H1 (cell line): ENCODE measurements around the gene DDN. TPM values are rescaled to one million over a fixed set of nuclear protein-coding genes. Genes with fewer than 3 reads are reported as not detected.
A peak's percentile ranks its signal among the peaks of the same experiment; 100 is the strongest.

Source experiments
- CTCF ChIA-PET: fragments of 300-600 bp; sonication (Branson Sonifier 250); formaldehyde crosslinking; loops from one replicate; lab custom pipeline; 2021; ENCODE audit not compliant: partially characterized antibody; lab: Charles Lee
- POLR2A ChIA-PET: fragments of 300-600 bp; sonication (Branson Sonifier 250); formaldehyde crosslinking; loops from one replicate; lab custom pipeline; 2021; ENCODE audit warnings: inconsistent platforms; ENCODE audit not compliant: partially characterized antibody; lab: Charles Lee
- DNase-seq, 2 experiments: peaks; one replicate each; pipeline versions ENCODE4 v3.0.0 to v3.0.0-alpha.2; 2010 to 2022; ENCODE audit warnings: low spot score in 2 of 2, low read depth in 1 of 2, mixed read lengths in 1 of 2
- FAIRE-seq: peaks from 2 replicates; lab custom pipeline; 2011; peaks lifted over from hg19 to GRCh38; lab: Jason Lieb, UNC
- H2AFZ ChIP-seq: 2 replicates; pipeline ENCODE4 v1.8.1; 2012; ENCODE audit warnings: low read length, inconsistent platforms
- H2AK5ac ChIP-seq: 2 replicates; pipeline ENCODE4 v1.6.1; 2013; ENCODE audit warnings: low read depth, low read length
- H2BK120ac ChIP-seq: replicated peaks from 2 replicates; pipeline ENCODE3; 2013; ENCODE audit warnings: low read depth, low read length, inconsistent platforms
- H2BK12ac ChIP-seq: 2 replicates; pipeline ENCODE4 v1.6.1; 2013; ENCODE audit warnings: low read depth, low read length
- H2BK15ac ChIP-seq: 2 replicates; pipeline ENCODE4 v1.6.1; 2013; ENCODE audit warnings: low read length
- H2BK20ac ChIP-seq: 2 replicates; pipeline ENCODE4 v1.6.1; 2013; ENCODE audit warnings: low read length
- H2BK5ac ChIP-seq: 2 replicates; pipeline ENCODE4 v1.6.1; 2013; ENCODE audit warnings: low read depth, low read length
- H3K14ac ChIP-seq: 2 replicates; pipeline ENCODE4 v1.6.1; 2013; ENCODE audit warnings: inconsistent platforms; ENCODE audit not compliant: insufficient read length
- H3K18ac ChIP-seq: 2 replicates; pipeline ENCODE4 v1.6.1; 2013; ENCODE audit warnings: low read length; ENCODE audit errors: extremely low read depth
- H3K23ac ChIP-seq: 2 replicates; pipeline ENCODE4 v1.6.1; 2013; ENCODE audit warnings: inconsistent platforms; ENCODE audit not compliant: insufficient read length
- H3K23me2 ChIP-seq: 2 replicates; pipeline ENCODE4 v1.6.1; 2013; ENCODE audit warnings: low read depth, low read length
- H3K27ac ChIP-seq: 2 replicates; pipeline ENCODE4 v1.6.1; 2011; ENCODE audit warnings: low read depth, low read length, inconsistent platforms
- H3K27me3 ChIP-seq, 4 experiments: replicated peaks in 1 of 4; 1 replicate in 1 of 4; 2 replicates in 3 of 4; pipeline versions ENCODE4 v1.6.1 to v1.8.1; 2011 to 2013; ENCODE audit warnings: low read length in 3 of 4, mild to moderate bottlenecking in 3 of 4, inconsistent platforms in 2 of 4, mixed read lengths in 2 of 4, moderate library complexity in 1 of 4; ENCODE audit not compliant: control insufficient read depth in 3 of 4, insufficient read depth in 3 of 4; ENCODE audit errors: extremely low read depth in 1 of 4
- H3K36me3 ChIP-seq, 4 experiments: 2 replicates each; pipeline versions ENCODE4 v1.6.1 to v1.8.1; 2011 to 2013; ENCODE audit warnings: mild to moderate bottlenecking in 4 of 4, low read length in 3 of 4, moderate library complexity in 2 of 4, control low read depth in 1 of 4, inconsistent platforms in 1 of 4; ENCODE audit not compliant: insufficient read depth in 4 of 4, control insufficient read depth in 2 of 4
- H3K4ac ChIP-seq: replicated peaks from 2 replicates; pipeline ENCODE3; 2013; ENCODE audit warnings: low read length, low read depth, mixed read lengths, inconsistent platforms; ENCODE audit not compliant: insufficient read length
- H3K4me1 ChIP-seq, 4 experiments: replicated peaks in 1 of 4; 1 replicate in 1 of 4; 2 replicates in 3 of 4; pipeline versions ENCODE4 v1.6.1 to v1.8.1; 2011 to 2013; ENCODE audit warnings: low read length in 3 of 4, inconsistent platforms in 2 of 4, mixed read lengths in 1 of 4; ENCODE audit not compliant: insufficient read depth in 4 of 4, control insufficient read depth in 3 of 4
- H3K4me2 ChIP-seq, 2 experiments: 2 replicates each; pipeline versions ENCODE4 v1.6.1 to v1.8.1; 2011 to 2013; ENCODE audit warnings: low read depth in 2 of 2, low read length in 2 of 2, control low read depth in 1 of 2, inconsistent platforms in 1 of 2, mild to moderate bottlenecking in 1 of 2; ENCODE audit not compliant: insufficient read depth in 1 of 2
- H3K4me3 ChIP-seq, 4 experiments: fragments of 200-600, 300-600 bp in 1 of 4; sonication (generic), shearing (Covaris generic), sonication (Bioruptor Twin) in 1 of 4; 2 replicates each; pipeline versions ENCODE4 v1.5.1 to v1.8.1; 2011 to 2016; ENCODE audit warnings: low read length in 4 of 4, low read depth in 3 of 4, control low read depth in 2 of 4, inconsistent platforms in 2 of 4, mild to moderate bottlenecking in 2 of 4, mixed read lengths in 1 of 4, moderate library complexity in 1 of 4; ENCODE audit not compliant: insufficient read depth in 2 of 4; ENCODE audit errors: extremely low read depth in 1 of 4
- H3K56ac ChIP-seq: replicated peaks from 2 replicates; pipeline ENCODE3; 2013; ENCODE audit warnings: low read depth, mild to moderate bottlenecking, mixed read lengths, low read length, inconsistent platforms; ENCODE audit not compliant: insufficient read length
- H3K79me1 ChIP-seq: 2 replicates; pipeline ENCODE4 v1.6.1; 2013; ENCODE audit warnings: low read depth, low read length, control low read depth
- H3K79me2 ChIP-seq, 2 experiments: 2 replicates each; pipeline versions ENCODE4 v1.6.1 to v1.8.1; 2012 to 2013; ENCODE audit warnings: low read length in 2 of 2, mild to moderate bottlenecking in 2 of 2, inconsistent platforms in 1 of 2; ENCODE audit not compliant: insufficient read depth in 2 of 2, control insufficient read depth in 1 of 2
- H3K9ac ChIP-seq, 4 experiments: replicated peaks in 1 of 4; 1 replicate in 1 of 4; 2 replicates in 3 of 4; pipeline versions ENCODE4 v1.6.1 to v1.8.1; 2011 to 2013; ENCODE audit warnings: low read depth in 3 of 4, low read length in 3 of 4, control low read depth in 2 of 4, mild to moderate bottlenecking in 2 of 4, moderate library complexity in 2 of 4, inconsistent platforms in 1 of 4; ENCODE audit errors: extremely low read depth in 1 of 4
- H3K9me3 ChIP-seq, 2 experiments: 2 replicates each; pipeline versions ENCODE4 v1.6.1 to v1.8.1; 2012 to 2013; ENCODE audit warnings: mild to moderate bottlenecking in 2 of 2, moderate library complexity in 2 of 2, control low read depth in 1 of 2, inconsistent platforms in 1 of 2, low read depth in 1 of 2, low read length in 1 of 2, mixed read lengths in 1 of 2; ENCODE audit not compliant: insufficient read depth in 2 of 2
- H4K20me1 ChIP-seq, 2 experiments: replicated peaks in 1 of 2; 2 replicates each; pipeline versions ENCODE3 to v1.8.1; 2011 to 2013; ENCODE audit warnings: inconsistent platforms in 2 of 2, low read length in 2 of 2, mild to moderate bottlenecking in 1 of 2; ENCODE audit not compliant: insufficient read depth in 2 of 2, control insufficient read depth in 1 of 2
- H4K5ac ChIP-seq: 2 replicates; pipeline ENCODE4 v1.6.1; 2013; ENCODE audit warnings: low read length, low read depth, mixed read lengths, inconsistent platforms; ENCODE audit not compliant: insufficient read length
- H4K8ac ChIP-seq: 2 replicates; pipeline ENCODE4 v1.8.0; 2013; ENCODE audit warnings: mild to moderate bottlenecking, moderate library complexity, low read length, inconsistent platforms; ENCODE audit not compliant: insufficient read depth; ENCODE audit errors: extremely low read depth
- H4K91ac ChIP-seq: replicated peaks from 2 replicates; pipeline ENCODE3; 2013; ENCODE audit warnings: low read length, mixed read lengths, inconsistent platforms; ENCODE audit not compliant: insufficient read length
- JUN ChIP-seq: IDR thresholded peaks from 2 replicates; pipeline ENCODE4 v1.6.1; 2011; ENCODE audit warnings: low read depth, mild to moderate bottlenecking, improper control_type of control experiment, low read length
- TAF7 ChIP-seq: optimal IDR thresholded peaks from 2 replicates; pipeline ENCODE3; 2011; ENCODE audit warnings: low read depth, mild to moderate bottlenecking, inconsistent platforms, low read length, moderate library complexity, borderline replicate concordance
- WGBS, 2 experiments: shearing (Covaris generic) in 1 of 2; methylation state at CpG; one replicate each; pipeline versions ENCODE4 v1.1.6 to v1.1.7; 2013 to 2015; ENCODE audit warnings: low lambda C conversion rate in 2 of 2, mixed read lengths in 2 of 2, inconsistent platforms in 1 of 2, low coverage in 1 of 2, missing lambda C conversion rate in 1 of 2; ENCODE audit not compliant: insufficient replicate concordance in 2 of 2, insufficient coverage in 1 of 2, insufficient read length in 1 of 2; ENCODE audit errors: extremely low coverage in 1 of 2, missing lambda C conversion rate in 1 of 2; 5-methylcytosine and 5-hydroxymethylcytosine counted together
- polyA plus RNA-seq, 7 experiments: library from polyadenylated mRNA; depleted of rRNA in 3 of 7; stranded (reverse) in 5 of 7; unstranded in 2 of 7; fragments of >200 nt in 5 of 7; fragments of 200-250 nt in 2 of 7; gene quantifications; 1 replicate in 5 of 7; 2 replicates in 1 of 7; 4 replicates in 1 of 7; pipeline versions ENCODE4 v1.2.1 to v1.2.3, GENCODE V29; 2011 to 2013; ENCODE audit warnings: missing spikeins in 2 of 7, mixed read lengths in 2 of 7
- total RNA-seq: library from RNA; stranded (reverse); fragmentation: NEBNext Ultra II Directional; extraction: Animal tissue kit (Norgen Biotek cat#: 25700); gene quantifications from 2 replicates; pipeline ENCODE4 v1.2.1, GENCODE V29; 2021
- TF ChIP-seq, protein P1 (sequence below): IDR thresholded peaks from 2 replicates; pipeline ENCODE4 v1.6.1; 2012; ENCODE audit warnings: inconsistent platforms

Gene DDN
- total and polyA plus RNA-seq, 2 of the 8 experiments (the other 6 are each of a cell fraction or from before 2014, with no cell fraction given), result 0.14 to 0.30 TPM

DNA sequence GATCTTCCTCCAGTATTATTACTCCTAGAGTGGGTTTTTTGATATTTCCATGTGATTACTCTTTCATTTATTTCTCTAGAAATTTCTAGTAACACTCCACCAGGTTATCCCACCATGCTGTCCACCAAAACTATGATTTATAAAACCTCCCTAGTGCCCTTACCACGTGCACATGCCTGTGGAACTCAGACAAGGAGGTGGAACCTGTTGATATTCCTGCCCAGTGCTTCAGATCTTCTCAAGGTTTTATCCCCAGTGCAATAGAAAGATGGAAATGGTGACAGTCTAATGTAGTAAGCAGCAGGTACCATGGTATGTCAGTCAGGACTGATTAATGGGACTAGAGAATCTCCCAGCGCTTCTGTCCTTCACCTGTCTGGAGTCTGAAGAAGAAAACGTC, 38.3 kb downstream of the DDN start:
- Histone ChIP-seq H3K14ac (no peak overlapping the region), H2BK5ac (no peak overlapping the region), H2AFZ (no peak overlapping the region), H3K18ac (no peak overlapping the region), H3K4me2 (no peak overlapping the region), H3K79me1 (no peaks in the 10 kb centered on the region; the same call in 1 of the 2 replicates), H2BK120ac (no peak overlapping the region), H3K36me3 (no peaks in the 10 kb centered on the region), H3K27ac (no peak overlapping the region), H3K9ac (no peak overlapping the region), H3K79me2 (peaks cover 4% of the 10 kb centered on the region in 2 experiments), H4K91ac (no peak overlapping the region), H3K4me1 (peaks cover 9 to 18% (median 15%) of the 10 kb centered on the region in 4 experiments), H3K23ac (no peak overlapping the region), H3K56ac (no peak overlapping the region), H3K23me2 (peaks cover 10% of the 10 kb centered on the region), H2BK15ac (no peak overlapping the region), H3K9me3 (no peaks in the 10 kb centered on the region), H4K5ac (no peak overlapping the region), H4K20me1 (peaks cover 3% of the 10 kb centered on the region in 2 experiments), H4K8ac (no peak overlapping the region), H2BK20ac (0 out of 2 replicates have a peak overlapping the region, but pooled peaks have one; percentile 38), H3K4ac (no peak overlapping the region), H3K27me3 (no peaks in the 10 kb centered on the region; a peak in 1 of 7 replicates), H3K4me3 (no peak overlapping the region), H2AK5ac (no peak overlapping the region), H2BK12ac (no peak overlapping the region)
- CTCF ChIA-PET, result interaction anchor here (1.0 to 40.8 kb wide), 4 partner anchors 8 to 30 kb away, joined by 3 to 1336 read pairs (median 142); partner anchors contain the start of genes DDN, FKBP11 and WNT1
- POLR2A ChIA-PET, result no interaction called here
- WGBS, 2 experiments, result 83% methylated on average over 3 of the region's 3 CpGs; no CpG with 5 or more reads in 1 of the 2 experiments
- no peak for FAIRE-seq
- DNase-seq, result no peak
- no peak for TF ChIP-seq TAF7
- TF ChIP-seq JUN, result no peak
- TF ChIP-seq, protein P1, sequence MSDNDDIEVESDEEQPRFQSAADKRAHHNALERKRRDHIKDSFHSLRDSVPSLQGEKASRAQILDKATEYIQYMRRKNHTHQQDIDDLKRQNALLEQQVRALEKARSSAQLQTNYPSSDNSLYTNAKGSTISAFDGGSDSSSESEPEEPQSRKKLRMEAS, result no peak
